ENCODE measurements around the gene HABP4. TPM values are rescaled to one million over a fixed set of nuclear protein-coding genes. Genes with fewer than 3 reads are reported as not detected.

HABP4 gene
- total and polyA plus RNA-seq, 9 of the 15 experiments (the other 6 are each of a cell fraction or from before 2014, with no cell fraction given): 0.38 to 2.4 (median 1.9) TPM

DNA sequence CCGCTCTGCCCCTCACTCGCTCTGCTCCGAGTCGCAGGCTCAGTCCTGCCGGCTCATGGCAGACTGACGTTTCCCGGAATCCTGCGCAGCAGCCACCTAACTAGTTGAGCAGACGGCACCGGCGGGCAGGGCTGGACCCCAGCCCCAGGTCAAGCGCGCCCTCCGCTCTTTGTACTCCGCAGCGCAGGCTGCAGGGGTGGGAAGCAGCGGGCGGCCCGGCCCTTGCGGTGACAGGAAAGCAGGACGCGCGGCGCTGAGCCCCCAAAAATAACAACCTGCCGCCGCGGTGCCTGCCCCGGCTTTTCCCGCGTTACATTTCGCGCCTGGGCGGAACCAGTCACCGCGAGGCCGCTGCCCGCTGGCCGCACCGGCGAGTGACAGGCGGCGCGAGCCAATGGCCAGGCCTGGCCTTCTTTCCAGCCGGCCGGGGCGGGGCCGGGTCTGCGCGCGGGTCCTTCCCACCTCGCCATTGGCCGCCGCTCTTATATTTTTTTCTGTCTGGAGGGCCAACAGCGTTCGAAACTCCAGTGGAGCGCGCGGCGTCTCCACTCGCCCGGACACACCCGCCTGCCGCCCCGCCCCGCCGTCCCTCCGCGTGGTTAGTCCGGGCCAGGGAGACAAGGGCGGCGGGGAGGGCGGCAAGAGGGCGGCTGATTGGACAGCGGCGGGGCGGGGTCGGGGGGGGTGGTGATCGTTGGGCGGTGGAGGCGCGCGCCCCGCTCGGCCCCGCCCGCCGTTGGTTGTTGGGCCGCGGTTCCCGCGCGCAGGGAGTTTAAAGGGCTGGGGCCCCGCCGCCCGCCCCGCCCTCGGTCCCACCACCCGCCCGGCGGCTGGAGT is 31.7 kb upstream of the HABP4 start, which contains the start of gene ZNF367 (continued):
- TF ChIP-seq, protein P1, sequence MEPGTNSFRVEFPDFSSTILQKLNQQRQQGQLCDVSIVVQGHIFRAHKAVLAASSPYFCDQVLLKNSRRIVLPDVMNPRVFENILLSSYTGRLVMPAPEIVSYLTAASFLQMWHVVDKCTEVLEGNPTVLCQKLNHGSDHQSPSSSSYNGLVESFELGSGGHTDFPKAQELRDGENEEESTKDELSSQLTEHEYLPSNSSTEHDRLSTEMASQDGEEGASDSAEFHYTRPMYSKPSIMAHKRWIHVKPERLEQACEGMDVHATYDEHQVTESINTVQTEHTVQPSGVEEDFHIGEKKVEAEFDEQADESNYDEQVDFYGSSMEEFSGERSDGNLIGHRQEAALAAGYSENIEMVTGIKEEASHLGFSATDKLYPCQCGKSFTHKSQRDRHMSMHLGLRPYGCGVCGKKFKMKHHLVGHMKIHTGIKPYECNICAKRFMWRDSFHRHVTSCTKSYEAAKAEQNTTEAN (CRISPR knock-in tag; IDR thresholded peaks at IDR 0.05): peak; percentile 62; the same call in 1 of the 2 replicates
- TF ChIP-seq, protein P2, sequence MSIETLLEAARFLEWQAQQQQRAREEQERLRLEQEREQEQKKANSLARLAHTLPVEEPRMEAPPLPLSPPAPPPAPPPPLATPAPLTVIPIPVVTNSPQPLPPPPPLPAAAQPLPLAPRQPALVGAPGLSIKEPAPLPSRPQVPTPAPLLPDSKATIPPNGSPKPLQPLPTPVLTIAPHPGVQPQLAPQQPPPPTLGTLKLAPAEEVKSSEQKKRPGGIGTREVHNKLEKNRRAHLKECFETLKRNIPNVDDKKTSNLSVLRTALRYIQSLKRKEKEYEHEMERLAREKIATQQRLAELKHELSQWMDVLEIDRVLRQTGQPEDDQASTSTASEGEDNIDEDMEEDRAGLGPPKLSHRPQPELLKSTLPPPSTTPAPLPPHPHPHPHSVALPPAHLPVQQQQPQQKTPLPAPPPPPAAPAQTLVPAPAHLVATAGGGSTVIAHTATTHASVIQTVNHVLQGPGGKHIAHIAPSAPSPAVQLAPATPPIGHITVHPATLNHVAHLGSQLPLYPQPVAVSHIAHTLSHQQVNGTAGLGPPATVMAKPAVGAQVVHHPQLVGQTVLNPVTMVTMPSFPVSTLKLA (conservative IDR thresholded peaks at IDR 0.05): peak; percentile 91 to 95
- TF ChIP-seq HCFC1 (IDR thresholded peaks at IDR 0.05; ENCODE audit: low read depth, low read length): peak; percentile 15; the same call in 1 of the 2 replicates
- peak; percentile 1; the same call in 1 of the 2 replicates for TF ChIP-seq SRSF3 (IDR thresholded peaks at IDR 0.05; ENCODE audit: insufficient read depth, low read length)
